ENCODE results near the gene KLHDC8B. TPM values are rescaled to one million over a fixed set of nuclear protein-coding genes. Genes with fewer than 3 reads are reported as not detected.

Gene KLHDC8B
- total and polyA plus RNA-seq, 9 of the 15 experiments (the other 6 are each of a cell fraction or from before 2014, with no cell fraction given) = 6.9 to 34.8 (median 25.2) TPM

DNA sequence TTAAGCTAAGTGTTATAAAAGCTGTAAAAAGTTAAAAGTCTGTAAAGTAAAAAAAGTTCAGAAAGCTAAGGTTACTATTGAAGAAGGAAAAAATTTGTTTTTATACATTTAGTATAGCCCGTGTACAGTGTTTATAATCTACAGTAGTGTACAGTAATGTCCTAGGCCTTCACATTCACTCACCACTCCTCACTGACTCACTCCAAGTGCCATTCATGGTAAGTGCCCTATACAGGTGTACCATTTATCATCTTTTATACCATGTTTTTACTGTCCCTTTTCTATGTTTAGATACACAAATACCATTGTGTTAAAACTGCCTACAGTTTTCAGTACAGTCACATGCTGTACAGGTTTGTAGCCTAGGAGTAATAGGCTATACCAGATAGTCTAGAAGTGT is 14.1 kb upstream of the KLHDC8B start (continued):
- TF ChIP-seq ZNF224 (CRISPR knock-in tag; IDR thresholded peaks at IDR 0.05) = no peak
- no peak for TF ChIP-seq ZKSCAN3 (CRISPR knock-in tag; IDR thresholded peaks at IDR 0.05)
- TF ChIP-seq BACH1 (tag; IDR thresholded peaks at IDR 0.05) = no peak
- no peak for TF ChIP-seq MCM5 (IDR thresholded peaks at IDR 0.05; ENCODE audit: low read depth)
- TF ChIP-seq CSDE1 (IDR thresholded peaks at IDR 0.05) = no peak
- TF ChIP-seq, protein P1, sequence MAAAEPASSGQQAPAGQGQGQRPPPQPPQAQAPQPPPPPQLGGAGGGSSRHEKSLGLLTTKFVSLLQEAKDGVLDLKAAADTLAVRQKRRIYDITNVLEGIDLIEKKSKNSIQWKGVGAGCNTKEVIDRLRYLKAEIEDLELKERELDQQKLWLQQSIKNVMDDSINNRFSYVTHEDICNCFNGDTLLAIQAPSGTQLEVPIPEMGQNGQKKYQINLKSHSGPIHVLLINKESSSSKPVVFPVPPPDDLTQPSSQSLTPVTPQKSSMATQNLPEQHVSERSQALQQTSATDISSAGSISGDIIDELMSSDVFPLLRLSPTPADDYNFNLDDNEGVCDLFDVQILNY (CRISPR knock-in tag; IDR thresholded peaks at IDR 0.05) = no peak
- TF ChIP-seq NCOA4 (IDR thresholded peaks at IDR 0.05; ENCODE audit: partially characterized antibody) = no peak
- no peak for TF ChIP-seq ZNF436 (CRISPR knock-in tag; IDR thresholded peaks at IDR 0.05)
- TF ChIP-seq ZNF707 (CRISPR knock-in tag; conservative IDR thresholded peaks at IDR 0.05) = no peak
- TF ChIP-seq MECOM (CRISPR knock-in tag; IDR thresholded peaks at IDR 0.05) = no peak
- TF ChIP-seq ZNF830 (CRISPR knock-in tag; IDR thresholded peaks at IDR 0.05) = no peak

GRCh38 chr3:49158103-49158709 is 13.2 kb upstream of the KLHDC8B start:
- Histone ChIP-seq H3K4me3 (no peak overlapping the region), H4K20me1 (replicated peaks; ENCODE audit: control insufficient read depth, insufficient read depth, low read length) (no peaks in the 10 kb centered on the region), H3K9me1 (ENCODE audit: control insufficient read depth, insufficient read depth, low read length) (no peaks in the 10 kb centered on the region), H3K9me3 (replicated peaks; ENCODE audit: control insufficient read depth, insufficient read depth, low read depth, low read length) (no peaks in the 10 kb centered on the region), H3K27me3 (ENCODE audit: control insufficient read depth in 2 of 2, insufficient read depth in 2 of 2, low read length in 2 of 2) (no peaks in the 10 kb centered on the region), H3K27ac (ENCODE audit: extremely low read depth, low read depth, low read length) (no peak overlapping the region), H3K36me3 (ENCODE audit: control insufficient read depth, insufficient read depth, low read length) (peaks cover 13% of the 10 kb centered on the region; the same call in 2 of the 3 replicates), H3K4me2 (ENCODE audit: insufficient read depth, low read length) (no peak overlapping the region), H3K4me1 (replicated peaks in 1 of 2; ENCODE audit: control insufficient read depth in 2 of 2, insufficient read depth in 2 of 2, low read length in 2 of 2) (peaks cover 0 to 3% of the 10 kb centered on the region in 2 experiments; a peak in 2 of 5 replicates), H3K9ac (ENCODE audit: insufficient read depth in 1 of 2, low read depth in 2 of 2, low read length in 2 of 2) (no peak overlapping the region), H3K79me2 (ENCODE audit: control insufficient read depth, insufficient read depth, low read length) (no peaks in the 10 kb centered on the region), H2AFZ (ENCODE audit: low read depth, low read length) (no peak overlapping the region)
- FAIRE-seq (peak; percentile 62), DNase-seq (ENCODE audit: extremely low read depth in 1 of 4, low spot score in 3 of 4) (peak in 3 of 4 experiments; percentile 35 to 67 (median 40)), ATAC-seq (peak; percentile 76)
- no TSS peak for BruUV-seq (replicated peaks)
- CTCF ChIA-PET (ENCODE audit: low intra/inter-chr PET ratio) = interaction anchor here (0.7 kb wide), 1 partner anchor 181 kb away, joined by 3 read pairs; no protein-coding TSS in a partner anchor
- POLR2A ChIA-PET = interaction anchor here (0.7 kb wide), 2 partner anchors 20 to 21 kb away, joined by 3 read pairs; no protein-coding TSS in a partner anchor
- in situ Hi-C loops (cut with MboI) (loop anchor here (25.0 kb wide), 1 partner anchor 279 kb away; the partner anchor contains the start of gene NICN1), intact Hi-C loops (cut with micrococcal nuclease) (loop anchor here (5.0 kb wide), 1 partner anchor 171 kb away; no protein-coding TSS in a partner anchor)
- WGBS (ENCODE audit: insufficient coverage, low coverage, missing lambda C conversion rate) = 52% methylated on average over 4 of the region's 5 CpGs
- TF ChIP-seq ZNF224 (CRISPR knock-in tag; IDR thresholded peaks at IDR 0.05) (no peak), MTA2 (IDR thresholded peaks at IDR 0.05; ENCODE audit: low read depth) (0 out of 2 replicates have a peak, but pooled peaks have one; percentile 16), TCFL5 (CRISPR knock-in tag; conservative IDR thresholded peaks at IDR 0.05) (no peak), NFYB (IDR thresholded peaks at IDR 0.05; ENCODE audit: extremely low read depth, insufficient read length) (no peak), HNRNPK (IDR thresholded peaks at IDR 0.05; ENCODE audit: low read depth, low read length, poor library complexity, severe bottlenecking) (no peak), SMARCA4 (IDR thresholded peaks at IDR 0.05) (no peak), XRCC4 (IDR thresholded peaks at IDR 0.05; ENCODE audit: extremely low read depth, insufficient read depth, insufficient read length) (no peak), CHD4 (IDR thresholded peaks at IDR 0.05; ENCODE audit: insufficient read depth, insufficient replicate concordance, low read depth, low read length, poor library complexity, severe bottlenecking) (no peak), FOXP1 (CRISPR knock-in tag; IDR thresholded peaks at IDR 0.05) (no peak), SNRNP70 (optimal IDR thresholded peaks at IDR 0.05; ENCODE audit: low read depth, low read length) (no peak)
- TF ChIP-seq, protein P2, sequence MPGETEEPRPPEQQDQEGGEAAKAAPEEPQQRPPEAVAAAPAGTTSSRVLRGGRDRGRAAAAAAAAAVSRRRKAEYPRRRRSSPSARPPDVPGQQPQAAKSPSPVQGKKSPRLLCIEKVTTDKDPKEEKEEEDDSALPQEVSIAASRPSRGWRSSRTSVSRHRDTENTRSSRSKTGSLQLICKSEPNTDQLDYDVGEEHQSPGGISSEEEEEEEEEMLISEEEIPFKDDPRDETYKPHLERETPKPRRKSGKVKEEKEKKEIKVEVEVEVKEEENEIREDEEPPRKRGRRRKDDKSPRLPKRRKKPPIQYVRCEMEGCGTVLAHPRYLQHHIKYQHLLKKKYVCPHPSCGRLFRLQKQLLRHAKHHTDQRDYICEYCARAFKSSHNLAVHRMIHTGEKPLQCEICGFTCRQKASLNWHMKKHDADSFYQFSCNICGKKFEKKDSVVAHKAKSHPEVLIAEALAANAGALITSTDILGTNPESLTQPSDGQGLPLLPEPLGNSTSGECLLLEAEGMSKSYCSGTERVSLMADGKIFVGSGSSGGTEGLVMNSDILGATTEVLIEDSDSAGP (CRISPR knock-in tag; IDR thresholded peaks at IDR 0.05) = no peak

Data from K562 (cell line).